ENCODE data around the gene REEP1.

DNA sequence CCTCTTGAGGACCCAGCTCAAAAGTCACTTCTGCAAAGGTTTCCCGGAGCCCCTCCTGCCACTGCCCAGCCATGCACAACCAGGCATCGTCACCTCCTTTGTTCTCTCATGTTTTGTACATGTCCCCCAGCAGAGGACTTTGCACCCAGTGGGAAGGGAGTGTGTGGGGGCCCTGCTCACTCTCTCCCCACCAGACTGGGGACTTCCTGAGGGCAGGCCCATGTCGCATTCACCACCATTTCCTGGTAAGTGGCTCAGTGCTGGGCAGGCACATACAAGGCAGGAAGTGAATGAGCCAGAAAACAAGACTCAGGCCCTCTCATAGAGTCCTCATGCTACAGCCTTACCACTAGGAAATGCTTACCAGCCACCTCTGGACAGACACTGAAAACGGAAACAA lies 119.3 kb downstream of the REEP1 start:
- TF ChIP-seq, protein P1, sequence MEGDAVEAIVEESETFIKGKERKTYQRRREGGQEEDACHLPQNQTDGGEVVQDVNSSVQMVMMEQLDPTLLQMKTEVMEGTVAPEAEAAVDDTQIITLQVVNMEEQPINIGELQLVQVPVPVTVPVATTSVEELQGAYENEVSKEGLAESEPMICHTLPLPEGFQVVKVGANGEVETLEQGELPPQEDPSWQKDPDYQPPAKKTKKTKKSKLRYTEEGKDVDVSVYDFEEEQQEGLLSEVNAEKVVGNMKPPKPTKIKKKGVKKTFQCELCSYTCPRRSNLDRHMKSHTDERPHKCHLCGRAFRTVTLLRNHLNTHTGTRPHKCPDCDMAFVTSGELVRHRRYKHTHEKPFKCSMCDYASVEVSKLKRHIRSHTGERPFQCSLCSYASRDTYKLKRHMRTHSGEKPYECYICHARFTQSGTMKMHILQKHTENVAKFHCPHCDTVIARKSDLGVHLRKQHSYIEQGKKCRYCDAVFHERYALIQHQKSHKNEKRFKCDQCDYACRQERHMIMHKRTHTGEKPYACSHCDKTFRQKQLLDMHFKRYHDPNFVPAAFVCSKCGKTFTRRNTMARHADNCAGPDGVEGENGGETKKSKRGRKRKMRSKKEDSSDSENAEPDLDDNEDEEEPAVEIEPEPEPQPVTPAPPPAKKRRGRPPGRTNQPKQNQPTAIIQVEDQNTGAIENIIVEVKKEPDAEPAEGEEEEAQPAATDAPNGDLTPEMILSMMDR (IDR thresholded peaks at IDR 0.05), result no peak
- no peak for TF ChIP-seq EZH2 (IDR thresholded peaks at IDR 0.05; ENCODE audit: borderline replicate concordance, insufficient read depth, low read depth, low read length, poor library complexity, severe bottlenecking)

Measured in B cell (primary cell).